HEK293 (cell line): ENCODE results near the gene NFIX.

Experiments
- CTCF ChIA-PET: fragments of 350-600 bp; formaldehyde crosslinking; extraction: SDS; loops from one replicate; lab custom pipeline; 2021; ENCODE audit warnings: antibody characterized with exemption; lab: Yijun Ruan, JAX
- POLR2A ChIA-PET: fragments of 300-600 bp; formaldehyde crosslinking; extraction: SDS; loops from one replicate; lab custom pipeline; 2020; ENCODE audit warnings: antibody characterized with exemption, inconsistent platforms; lab: Yijun Ruan, JAX
- H3K27ac ChIP-seq: fragments of 200-500 bp; sonication (Bioruptor generic); 2 replicates; pipeline ENCODE4 v1.5.1; 2014; ENCODE audit warnings: low read depth, low read length, control low read depth, inconsistent platforms; ENCODE audit errors: extremely low read depth
- H3K36me3 ChIP-seq, 2 experiments: fragments of 200-500 bp in 1 of 2; sonication (Bioruptor generic) in 1 of 2; 1 replicate in 1 of 2; 2 replicates in 1 of 2; pipeline ENCODE4 v1.5.1; 2014 to 2017; ENCODE audit warnings: inconsistent platforms in 2 of 2, low read length in 2 of 2; ENCODE audit not compliant: control insufficient read depth in 2 of 2, insufficient read depth in 1 of 2
- H3K4me1 ChIP-seq: fragments of 200-500 bp; sonication (Bioruptor generic); 2 replicates; pipeline ENCODE4 v1.5.1; 2014; ENCODE audit warnings: mild to moderate bottlenecking, low read length, inconsistent platforms; ENCODE audit not compliant: control insufficient read depth, insufficient read depth
- H3K4me3 ChIP-seq: 2 replicates; pipeline ENCODE4 v1.5.1; 2011; ENCODE audit warnings: low read depth, mild to moderate bottlenecking, control low read depth, low read length, moderate library complexity
- H3K9me3 ChIP-seq: fragments of 200-500 bp; sonication (Bioruptor generic); 2 replicates; pipeline ENCODE4 v1.5.1; 2014; ENCODE audit warnings: low read depth, low read length, inconsistent platforms; ENCODE audit not compliant: control insufficient read depth, insufficient read depth
- EGR2 ChIP-seq: fragments of 450-650 bp; formaldehyde crosslinking; IDR thresholded peaks from 2 replicates; pipeline ENCODE4 v1.5.1; 2016; ENCODE audit warnings: low read depth, missing biosample characterization, missing genetic modification characterization
- HIC1 ChIP-seq: fragments of 450-650 bp; formaldehyde crosslinking; IDR thresholded peaks from 2 replicates; pipeline ENCODE4 v1.5.1; 2016; ENCODE audit warnings: missing biosample characterization, missing genetic modification characterization
- IKZF3 ChIP-seq: fragments of 450-650 bp; IDR thresholded peaks from 2 replicates; pipeline ENCODE4 v1.5.0; 2018; ENCODE audit warnings: missing biosample characterization, mild to moderate bottlenecking, missing genetic modification characterization, moderate library complexity
- OSR2 ChIP-seq: fragments of 450-650 bp; formaldehyde crosslinking; IDR thresholded peaks from 2 replicates; pipeline ENCODE4 v1.5.1; 2016; ENCODE audit warnings: missing biosample characterization, missing genetic modification characterization
- SP3 ChIP-seq: fragments of 450-650 bp; formaldehyde crosslinking; IDR thresholded peaks from 2 replicates; pipeline ENCODE4 v1.5.1; 2016; ENCODE audit warnings: missing biosample characterization, missing genetic modification characterization
- TCF7L2 ChIP-seq: IDR thresholded peaks from 2 replicates; pipeline ENCODE4 v1.6.1; 2011; ENCODE audit warnings: low read depth, mild to moderate bottlenecking, inconsistent platforms, low read length, moderate library complexity, borderline replicate concordance
- ZBTB44 ChIP-seq: fragments of 450-650 bp; IDR thresholded peaks from 2 replicates; pipeline ENCODE4 v1.5.1; 2018; ENCODE audit warnings: missing biosample characterization, mild to moderate bottlenecking, missing genetic modification characterization
- ZBTB6 ChIP-seq: fragments of 450-650 bp; formaldehyde crosslinking; IDR thresholded peaks from 2 replicates; pipeline ENCODE4 v1.5.1; 2017; ENCODE audit warnings: missing biosample characterization, missing genetic modification characterization
- ZFHX2 ChIP-seq: fragments of 450-650 bp; formaldehyde crosslinking; conservative IDR thresholded peaks from 2 replicates; pipeline ENCODE4 v1.5.1; 2016; ENCODE audit warnings: missing biosample characterization, missing genetic modification characterization
- ZNF24 ChIP-seq: fragments of 450-650 bp; formaldehyde crosslinking; IDR thresholded peaks from 2 replicates; pipeline ENCODE4 v1.5.1; 2016; ENCODE audit warnings: missing biosample characterization, missing genetic modification characterization
- ZNF292 ChIP-seq: fragments of 450-650 bp; formaldehyde crosslinking; IDR thresholded peaks from 2 replicates; pipeline ENCODE4 v1.5.1; 2016; ENCODE audit warnings: low read depth, missing biosample characterization, missing genetic modification characterization, borderline replicate concordance
- ZNF335 ChIP-seq: fragments of 450-650 bp; formaldehyde crosslinking; conservative IDR thresholded peaks from 2 replicates; pipeline ENCODE4 v1.5.1; 2016; ENCODE audit warnings: missing biosample characterization, missing genetic modification characterization
- ZNF391 ChIP-seq: fragments of 450-650 bp; formaldehyde crosslinking; IDR thresholded peaks from 2 replicates; pipeline ENCODE4 v1.5.1; 2016; ENCODE audit warnings: low read depth, missing biosample characterization, missing genetic modification characterization, borderline replicate concordance
- ZNF416 ChIP-seq: fragments of 450-650 bp; formaldehyde crosslinking; IDR thresholded peaks from 2 replicates; pipeline ENCODE4 v1.5.1; 2016; ENCODE audit warnings: missing biosample characterization, missing genetic modification characterization
- ZNF501 ChIP-seq: fragments of 450-650 bp; formaldehyde crosslinking; IDR thresholded peaks from 2 replicates; pipeline ENCODE4 v1.5.1; 2016; ENCODE audit warnings: missing biosample characterization, missing genetic modification characterization
- ZNF514 ChIP-seq: fragments of 450-650 bp; formaldehyde crosslinking; IDR thresholded peaks from 2 replicates; pipeline ENCODE4 v1.5.1; 2016; ENCODE audit warnings: missing biosample characterization, missing genetic modification characterization
- ZNF600 ChIP-seq: fragments of 450-650 bp; formaldehyde crosslinking; IDR thresholded peaks from 2 replicates; pipeline ENCODE4 v1.5.1; 2016; ENCODE audit warnings: missing biosample characterization, missing genetic modification characterization
- ZNF776 ChIP-seq: fragments of 450-650 bp; formaldehyde crosslinking; IDR thresholded peaks from 2 replicates; pipeline ENCODE4 v1.5.0; 2017; ENCODE audit warnings: missing biosample characterization, missing genetic modification characterization, borderline replicate concordance
- ZXDB ChIP-seq: fragments of 450-650 bp; formaldehyde crosslinking; IDR thresholded peaks from 2 replicates; pipeline ENCODE4 v1.5.1; 2016; ENCODE audit warnings: missing biosample characterization, missing genetic modification characterization
- TF ChIP-seq, protein P1 (sequence below): fragments of 450-650 bp; formaldehyde crosslinking; IDR thresholded peaks from 2 replicates; pipeline ENCODE4 v1.5.1; 2016; ENCODE audit warnings: missing biosample characterization, missing genetic modification characterization, low read depth
- TF ChIP-seq, protein P2 (sequence below): fragments of 450-650 bp; formaldehyde crosslinking; conservative IDR thresholded peaks from 2 replicates; pipeline ENCODE4 v1.5.1; 2016; ENCODE audit warnings: low read depth, missing biosample characterization, missing genetic modification characterization

Gene NFIX

GRCh38 chr19:12953799-12954611 is 41.3 kb upstream of the NFIX start:
- Histone ChIP-seq H3K4me1 (peaks cover 10% of the 10 kb centered on the region), H3K27ac (peak overlapping the region; percentile 59; the same call in 1 of the 2 replicates), H3K36me3 (peaks cover 34 to 59% of the 10 kb centered on the region in 2 experiments), H3K9me3 (no peaks in the 10 kb centered on the region), H3K4me3 (no peak overlapping the region)
- CTCF ChIA-PET = interaction anchor here (0.8 to 5.5 kb wide), 2 partner anchors 12 to 23 kb away, joined by 3 to 48 read pairs; no protein-coding TSS in a partner anchor
- peak; percentile 28; the same call in 1 of the 2 replicates for TF ChIP-seq IKZF3 (tag by site-specific recombination)
- 0 out of 2 replicates have a peak, but pooled peaks have one; percentile 16 for TF ChIP-seq ZXDB
- TF ChIP-seq HIC1 = 0 out of 2 replicates have a peak, but pooled peaks have one; percentile 6
- TF ChIP-seq, protein P1, sequence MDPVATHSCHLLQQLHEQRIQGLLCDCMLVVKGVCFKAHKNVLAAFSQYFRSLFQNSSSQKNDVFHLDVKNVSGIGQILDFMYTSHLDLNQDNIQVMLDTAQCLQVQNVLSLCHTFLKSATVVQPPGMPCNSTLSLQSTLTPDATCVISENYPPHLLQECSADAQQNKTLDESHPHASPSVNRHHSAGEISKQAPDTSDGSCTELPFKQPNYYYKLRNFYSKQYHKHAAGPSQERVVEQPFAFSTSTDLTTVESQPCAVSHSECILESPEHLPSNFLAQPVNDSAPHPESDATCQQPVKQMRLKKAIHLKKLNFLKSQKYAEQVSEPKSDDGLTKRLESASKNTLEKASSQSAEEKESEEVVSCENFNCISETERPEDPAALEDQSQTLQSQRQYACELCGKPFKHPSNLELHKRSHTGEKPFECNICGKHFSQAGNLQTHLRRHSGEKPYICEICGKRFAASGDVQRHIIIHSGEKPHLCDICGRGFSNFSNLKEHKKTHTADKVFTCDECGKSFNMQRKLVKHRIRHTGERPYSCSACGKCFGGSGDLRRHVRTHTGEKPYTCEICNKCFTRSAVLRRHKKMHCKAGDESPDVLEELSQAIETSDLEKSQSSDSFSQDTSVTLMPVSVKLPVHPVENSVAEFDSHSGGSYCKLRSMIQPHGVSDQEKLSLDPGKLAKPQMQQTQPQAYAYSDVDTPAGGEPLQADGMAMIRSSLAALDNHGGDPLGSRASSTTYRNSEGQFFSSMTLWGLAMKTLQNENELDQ (tag by site-specific recombination) = no peak
- TF ChIP-seq EGR2 (tag by site-specific recombination) = peak; percentile 96
- TF ChIP-seq ZNF416 = no peak
- TF ChIP-seq, protein P2, sequence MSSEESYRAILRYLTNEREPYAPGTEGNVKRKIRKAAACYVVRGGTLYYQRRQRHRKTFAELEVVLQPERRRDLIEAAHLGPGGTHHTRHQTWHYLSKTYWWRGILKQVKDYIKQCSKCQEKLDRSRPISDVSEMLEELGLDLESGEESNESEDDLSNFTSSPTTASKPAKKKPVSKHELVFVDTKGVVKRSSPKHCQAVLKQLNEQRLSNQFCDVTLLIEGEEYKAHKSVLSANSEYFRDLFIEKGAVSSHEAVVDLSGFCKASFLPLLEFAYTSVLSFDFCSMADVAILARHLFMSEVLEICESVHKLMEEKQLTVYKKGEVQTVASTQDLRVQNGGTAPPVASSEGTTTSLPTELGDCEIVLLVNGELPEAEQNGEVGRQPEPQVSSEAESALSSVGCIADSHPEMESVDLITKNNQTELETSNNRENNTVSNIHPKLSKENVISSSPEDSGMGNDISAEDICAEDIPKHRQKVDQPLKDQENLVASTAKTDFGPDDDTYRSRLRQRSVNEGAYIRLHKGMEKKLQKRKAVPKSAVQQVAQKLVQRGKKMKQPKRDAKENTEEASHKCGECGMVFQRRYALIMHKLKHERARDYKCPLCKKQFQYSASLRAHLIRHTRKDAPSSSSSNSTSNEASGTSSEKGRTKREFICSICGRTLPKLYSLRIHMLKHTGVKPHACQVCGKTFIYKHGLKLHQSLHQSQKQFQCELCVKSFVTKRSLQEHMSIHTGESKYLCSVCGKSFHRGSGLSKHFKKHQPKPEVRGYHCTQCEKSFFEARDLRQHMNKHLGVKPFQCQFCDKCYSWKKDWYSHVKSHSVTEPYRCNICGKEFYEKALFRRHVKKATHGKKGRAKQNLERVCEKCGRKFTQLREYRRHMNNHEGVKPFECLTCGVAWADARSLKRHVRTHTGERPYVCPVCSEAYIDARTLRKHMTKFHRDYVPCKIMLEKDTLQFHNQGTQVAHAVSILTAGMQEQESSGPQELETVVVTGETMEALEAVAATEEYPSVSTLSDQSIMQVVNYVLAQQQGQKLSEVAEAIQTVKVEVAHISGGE (tag by site-specific recombination) = no peak
- no peak for TF ChIP-seq ZNF501 (tag by site-specific recombination)
- TF ChIP-seq ZNF776 = no peak
- TF ChIP-seq ZNF600 (tag by site-specific recombination) = peak; percentile 66
- peak; percentile 23; the same call in 1 of the 2 replicates for TF ChIP-seq ZBTB44 (tag by site-specific recombination)
- TF ChIP-seq ZNF335 (tag by site-specific recombination) = peak; percentile 16; the same call in 1 of the 2 replicates
- TF ChIP-seq SP3 (tag by site-specific recombination) = no peak
- no peak for TF ChIP-seq ZNF391 (tag by site-specific recombination)
- TF ChIP-seq TCF7L2 = no peak
- TF ChIP-seq ZNF514 (tag by site-specific recombination) = no peak
- TF ChIP-seq ZNF24 (tag by site-specific recombination) = no peak
- no peak for TF ChIP-seq ZNF292 (tag by site-specific recombination)
- peak; percentile 95 for TF ChIP-seq ZFHX2 (tag by site-specific recombination)
- peak; percentile 89 for TF ChIP-seq ZBTB6 (tag by site-specific recombination)
- peak; percentile 55 for TF ChIP-seq OSR2
- POLR2A ChIA-PET = interaction anchor here (1.0 to 4.9 kb wide), 6 partner anchors 8 to 63 kb away, joined by 3 to 21 read pairs (median 9); partner anchors contain the start of genes CALR, FARSA, GCDH and RAD23A
